HG02973 (cell line): ENCODE measurements around the gene CLEC2D.
"Not testable (repeated sequence)": the region's sequence is repeated elsewhere in the genome, so short reads cannot be mapped to it uniquely, and the experiment has no call there.

Source experiments
- ATAC-seq: cut with Tn5 transposase; IDR thresholded peaks from one replicate; pipeline ENCODE4 v1.9.1; 2021; ENCODE audit warnings: moderate library complexity; ENCODE audit not compliant: unreplicated experiment

CLEC2D gene

GRCh38 chr12:9725213-9725870, 55.8 kb downstream of the CLEC2D start:
- no peak for ATAC-seq

- ATAC-seq, result no peak
Measured at GRCh38 chr12:9727813-9728212, 58.3 kb downstream of the CLEC2D start.

- no peak for ATAC-seq
Measured at GRCh38 chr12:9729082-9729481, 59.6 kb downstream of the CLEC2D start.

DNA sequence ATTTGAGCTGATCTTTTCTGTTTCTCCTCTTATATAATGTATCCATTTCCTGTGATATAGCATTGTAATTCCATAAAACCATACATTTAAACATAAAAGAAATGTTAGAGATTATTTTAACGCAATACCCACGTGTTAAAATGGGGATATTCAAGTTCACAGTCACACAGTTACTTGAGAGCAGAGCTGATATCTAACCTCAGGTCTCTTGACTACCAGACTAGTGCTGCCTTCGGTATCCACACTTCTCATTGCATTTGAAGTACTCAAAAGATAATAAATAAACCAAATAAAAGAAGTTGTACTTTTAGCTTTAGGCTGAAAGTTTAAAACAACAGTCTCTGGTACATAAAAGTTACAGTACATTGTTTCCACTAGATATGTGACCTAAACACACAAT, 60.5 kb downstream of the CLEC2D start:
- no peak for ATAC-seq

GRCh38 chr12:9730591-9730990, 61.1 kb downstream of the CLEC2D start:
- ATAC-seq, result no peak

- ATAC-seq, result no peak
Measured at GRCh38 chr12:9731393-9731792, 61.9 kb downstream of the CLEC2D start.

DNA sequence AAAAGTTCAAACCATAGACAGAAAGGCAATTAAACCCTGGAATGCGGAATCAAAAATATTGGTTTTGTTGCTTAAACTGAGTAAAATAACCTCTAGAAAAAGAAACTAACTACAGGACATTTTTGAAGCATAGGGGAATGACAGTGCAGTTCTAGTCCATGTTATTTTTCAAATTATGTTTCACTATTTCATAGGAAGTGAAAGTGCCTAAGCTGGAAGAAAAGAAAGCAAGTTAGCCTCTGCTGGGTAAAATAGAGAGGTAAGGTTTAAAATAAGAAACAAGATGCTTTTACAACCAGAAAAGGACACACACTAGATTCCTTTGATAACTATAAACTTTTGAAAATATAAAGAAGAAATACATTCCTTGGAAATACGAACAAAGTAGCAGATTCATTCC, 62.3 kb downstream of the CLEC2D start:
- no peak for ATAC-seq

DNA sequence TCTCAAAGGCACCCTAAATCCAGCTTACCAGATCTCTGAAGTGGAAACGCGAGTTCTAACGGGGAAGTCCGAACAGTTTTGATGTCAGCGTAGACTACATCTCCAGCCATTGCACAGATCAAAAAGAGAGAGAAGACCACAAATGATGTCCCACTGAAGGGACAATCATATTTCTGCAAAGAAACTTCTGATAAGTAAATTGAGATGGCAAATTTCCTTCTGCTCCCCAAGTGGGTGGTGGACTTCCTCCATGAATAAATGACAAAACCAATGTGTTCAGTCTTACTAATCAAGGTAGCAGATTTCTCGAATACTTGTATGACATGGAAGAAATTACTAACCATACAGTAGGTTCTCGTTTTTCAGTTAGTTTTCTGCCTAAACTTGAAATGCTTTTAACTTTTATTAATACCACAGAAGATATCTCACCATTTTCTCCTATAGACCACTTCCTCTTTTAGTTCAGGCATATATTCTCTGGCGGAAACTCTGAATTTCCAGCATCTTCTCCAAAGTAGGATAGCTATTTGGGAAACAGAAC, 63.5 kb downstream of the CLEC2D start, which contains the start of gene CLECL1:
Gene CLECL1, minus strand, starts transcription at position 177 of the 541 bp plus-strand sequence.
- peak; percentile 42 for ATAC-seq

DNA sequence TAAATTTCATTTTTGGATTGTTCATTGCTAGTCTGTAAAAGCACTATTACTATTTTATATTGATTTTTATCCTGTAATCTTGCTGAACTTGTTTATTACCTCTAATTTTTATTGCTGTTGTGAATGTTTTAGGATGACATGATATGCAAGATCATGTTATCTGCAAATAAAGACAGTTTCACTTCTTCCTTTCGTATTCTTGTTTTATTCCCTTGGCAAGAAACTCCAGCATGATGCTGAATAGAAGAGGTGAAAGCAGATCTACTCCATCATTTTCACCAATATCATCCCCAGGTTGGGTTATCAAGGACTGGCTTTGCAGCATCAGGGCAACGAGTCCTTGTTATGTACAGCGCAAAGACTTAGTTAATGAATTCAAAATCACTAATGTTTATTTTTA, 66.1 kb downstream of the CLEC2D start:
- ATAC-seq, result no peak

DNA sequence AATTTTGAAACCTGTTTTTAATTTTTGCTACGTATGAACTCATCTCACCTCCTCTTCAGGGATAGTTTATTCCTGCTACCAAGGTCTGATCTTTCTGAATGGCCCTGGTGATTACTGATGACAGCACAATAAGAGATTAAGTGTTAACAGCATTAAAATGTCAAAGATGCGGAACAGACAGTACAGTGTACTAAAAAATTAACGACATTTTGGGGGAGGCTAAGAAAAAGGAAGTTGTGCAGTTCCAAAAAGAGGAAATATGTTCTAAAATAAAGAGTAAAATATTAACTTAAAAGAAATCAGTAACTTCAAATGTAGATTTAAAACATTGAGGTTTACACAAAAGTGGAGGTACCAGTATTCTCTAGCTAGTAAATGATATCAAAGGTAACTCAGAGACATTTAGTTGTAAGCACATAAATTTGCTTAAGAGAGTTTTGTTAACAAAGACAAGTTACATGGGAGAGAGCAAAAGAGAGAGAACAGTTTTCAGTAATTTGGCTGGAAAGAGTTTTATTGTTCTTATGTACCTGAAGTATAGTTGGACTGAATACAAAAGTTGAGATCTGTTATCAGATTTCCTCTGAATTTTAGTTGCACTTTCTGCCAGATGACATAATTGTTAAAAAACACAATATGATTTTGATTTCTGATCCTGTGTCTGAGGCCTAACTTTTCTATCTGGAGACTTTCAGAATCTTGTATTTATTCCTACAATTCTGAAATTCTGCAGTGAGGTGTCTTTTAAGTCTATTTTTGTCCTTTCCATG, 67.6 kb downstream of the CLEC2D start:
- no peak for ATAC-seq

- not testable (repeated sequence) for ATAC-seq
Measured at GRCh38 chr12:9738905-9739304, 69.4 kb downstream of the CLEC2D start.

DNA sequence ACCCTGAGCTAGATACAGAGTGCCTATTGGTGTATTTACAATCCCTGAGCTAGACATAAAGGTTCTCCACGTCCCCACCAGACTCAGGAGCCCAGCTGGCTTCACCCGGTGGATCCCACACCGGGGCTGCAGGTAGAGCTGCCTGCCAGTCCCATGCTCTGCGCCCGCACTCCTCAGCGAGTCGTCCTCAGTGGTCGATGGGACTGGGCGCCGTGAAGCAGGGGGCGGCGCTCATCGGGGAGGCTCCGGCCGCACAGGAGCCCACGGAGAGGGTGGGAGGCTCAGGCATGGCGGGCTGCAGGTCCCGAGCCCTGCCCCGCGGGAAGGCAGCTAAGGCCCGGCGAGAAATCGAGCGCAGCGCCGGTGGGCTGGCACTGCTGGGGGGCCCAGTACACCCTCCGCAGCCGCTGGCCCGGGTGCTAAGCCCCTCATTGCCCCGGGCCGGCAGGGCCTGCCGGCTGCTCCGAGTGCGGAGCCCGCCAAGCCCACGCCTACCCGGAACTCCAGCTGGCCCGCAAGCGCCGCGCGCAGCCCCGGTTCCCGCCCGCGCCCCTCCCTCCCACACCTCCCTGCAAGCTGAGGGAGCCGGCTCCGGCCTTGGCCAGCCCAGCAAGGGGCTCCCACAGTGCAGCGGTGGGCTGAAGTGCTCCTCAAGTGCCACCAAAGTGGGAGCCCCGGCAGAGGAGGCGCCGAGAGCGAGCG, 70.0 kb downstream of the CLEC2D start:
- not testable (repeated sequence) for ATAC-seq

- no peak for ATAC-seq
Measured at GRCh38 chr12:9740106-9740750, 70.7 kb downstream of the CLEC2D start.

- peak; percentile 74 for ATAC-seq
Measured at GRCh38 chr12:9741726-9742125, 72.2 kb downstream of the CLEC2D start.

DNA sequence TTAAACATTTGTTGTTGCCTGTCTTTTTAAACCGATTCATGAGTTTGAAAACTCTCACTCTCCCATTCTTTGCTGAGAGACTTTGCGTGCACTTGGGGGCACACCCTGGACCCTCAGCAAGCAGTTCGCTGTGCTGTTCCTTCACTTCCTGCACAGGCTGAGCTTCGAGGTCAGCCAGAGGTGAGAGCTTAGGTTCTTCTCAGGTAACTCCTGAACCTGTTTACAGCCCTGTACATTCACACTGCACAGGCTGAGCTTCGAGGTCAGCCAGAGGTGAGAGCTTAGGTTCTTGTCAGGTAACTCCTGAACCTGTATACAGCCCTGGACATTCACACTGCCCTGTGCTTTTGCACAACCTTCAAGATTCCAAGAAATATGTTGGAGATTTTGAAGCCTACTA, 73.1 kb downstream of the CLEC2D start:
- ATAC-seq, result no peak

GRCh38 chr12:9745199-9745598, 75.7 kb downstream of the CLEC2D start:
- no peak for ATAC-seq
